ENCODE results near the gene TTC13.

TTC13 gene

GRCh38 chr1:230982696-230983095 lies 4.0 kb upstream of the TTC13 start:
- POLR2A ChIA-PET (ENCODE audit: low non-redundant PET): no interaction called here
- no peak for DNase-seq (ENCODE audit: low spot score)
- H3K27ac ChIP-seq: no peak overlapping the region
- CTCF ChIA-PET: no interaction called here
- no peak for TF ChIP-seq CTCF (conservative IDR thresholded peaks at IDR 0.05; ENCODE audit: low read depth)

- TF ChIP-seq CTCF (conservative IDR thresholded peaks at IDR 0.05; ENCODE audit: low read depth): no peak
- ChIA-PET CTCF (no interaction called here), POLR2A (ENCODE audit: low non-redundant PET) (no interaction called here)
- no peak overlapping the region for H3K27ac ChIP-seq
- DNase-seq (ENCODE audit: low spot score): no peak
Observed at GRCh38 chr1:230979952-230980351, 1.3 kb upstream of the TTC13 start.

- TF ChIP-seq CTCF (conservative IDR thresholded peaks at IDR 0.05; ENCODE audit: low read depth): no peak
- ChIA-PET POLR2A (ENCODE audit: low non-redundant PET) (no interaction called here), CTCF (interaction anchor here (0.6 to 1.8 kb wide), 5 partner anchors 54 to 1505 kb away, joined by 3 to 7 read pairs (median 4); no protein-coding TSS in a partner anchor)
- peak; percentile 1 for DNase-seq (ENCODE audit: low spot score)
- H3K27ac ChIP-seq: peak overlapping the region; percentile 67
Observed at GRCh38 chr1:230979389-230979716, 692 bp upstream of the TTC13 start.

- peak overlapping the region; percentile 67 for H3K27ac ChIP-seq
- TF ChIP-seq CTCF (conservative IDR thresholded peaks at IDR 0.05; ENCODE audit: low read depth): no peak
- POLR2A ChIA-PET (ENCODE audit: low non-redundant PET): interaction anchor here (0.5 kb wide), 1 partner anchor 48 kb away, joined by 7 read pairs; no protein-coding TSS in a partner anchor
- peak; percentile 18 for DNase-seq (ENCODE audit: low spot score)
- CTCF ChIA-PET: interaction anchor here (0.6 to 1.8 kb wide), 3 partner anchors 52 to 335 kb away, joined by 4 to 7 read pairs (median 4); no protein-coding TSS in a partner anchor
Observed at GRCh38 chr1:230977761-230978490, 735 bp downstream of the TTC13 start.

- DNase-seq (ENCODE audit: low spot score): no peak
- ChIA-PET POLR2A (ENCODE audit: low non-redundant PET) (interaction anchor here (0.5 kb wide), 1 partner anchor 49 kb away, joined by 7 read pairs; no protein-coding TSS in a partner anchor), CTCF (no interaction called here)
- H3K27ac ChIP-seq: no peak overlapping the region
- TF ChIP-seq CTCF (conservative IDR thresholded peaks at IDR 0.05; ENCODE audit: low read depth): no peak
Observed at GRCh38 chr1:230976825-230977747, 1.6 kb downstream of the TTC13 start.

- CTCF ChIA-PET: no interaction called here
- POLR2A ChIA-PET (ENCODE audit: low non-redundant PET): no interaction called here
- no peak for TF ChIP-seq CTCF (conservative IDR thresholded peaks at IDR 0.05; ENCODE audit: low read depth)
- no peak overlapping the region for H3K27ac ChIP-seq
- no peak for DNase-seq (ENCODE audit: low spot score)
Observed at GRCh38 chr1:230976360-230976759, 2.3 kb downstream of the TTC13 start.
